NCI-H2196 (cell line): ENCODE data around the gene CCDC178.

Source experiments
- DNase-seq: peaks from one replicate; lab custom pipeline; 2025; ENCODE audit not compliant: unreplicated experiment; lab: John Stamatoyannopoulos, UW

CCDC178 gene

GRCh38 chr18:33146014-33146413 is 294.5 kb downstream of the CCDC178 start:
- DNase-seq: no peak

GRCh38 chr18:33135951-33136660 is 304.4 kb downstream of the CCDC178 start:
- DNase-seq: no peak

- DNase-seq: no peak
Measured at GRCh38 chr18:33132657-33133056, 307.9 kb downstream of the CCDC178 start.

- DNase-seq: no peak
Measured at GRCh38 chr18:33128581-33128980, 311.9 kb downstream of the CCDC178 start.

GRCh38 chr18:33123862-33124518 is 316.5 kb downstream of the CCDC178 start:
- DNase-seq: peak; percentile 35

GRCh38 chr18:33116376-33116775 is 324.1 kb downstream of the CCDC178 start:
- DNase-seq: peak; percentile 64

- DNase-seq: no peak
Measured at GRCh38 chr18:33115917-33116316, 324.6 kb downstream of the CCDC178 start.

- no peak for DNase-seq
Measured at GRCh38 chr18:33115476-33115875, 325.0 kb downstream of the CCDC178 start.

- peak; percentile 34 for DNase-seq
Measured at GRCh38 chr18:33114749-33115148, 325.8 kb downstream of the CCDC178 start.

- no peak for DNase-seq
Measured at GRCh38 chr18:33113416-33113815, 327.1 kb downstream of the CCDC178 start.

- DNase-seq: no peak
Measured at GRCh38 chr18:33107511-33107910, 333.0 kb downstream of the CCDC178 start.

GRCh38 chr18:33101316-33101715 is 339.2 kb downstream of the CCDC178 start:
- DNase-seq: no peak

GRCh38 chr18:33099626-33100025 is 340.9 kb downstream of the CCDC178 start:
- DNase-seq: no peak

GRCh38 chr18:33097126-33097525 is 343.4 kb downstream of the CCDC178 start:
- DNase-seq: no peak

- DNase-seq: no peak
Measured at GRCh38 chr18:33090461-33090860, 350.1 kb downstream of the CCDC178 start.

- DNase-seq: no peak
Measured at GRCh38 chr18:33076601-33077000, 363.9 kb downstream of the CCDC178 start.

- no peak for DNase-seq
Measured at GRCh38 chr18:33074125-33074524, 366.4 kb downstream of the CCDC178 start.

- DNase-seq: no peak
Measured at GRCh38 chr18:33062834-33063364, 377.6 kb downstream of the CCDC178 start.

- DNase-seq: no peak
Measured at GRCh38 chr18:33052886-33053285, 387.6 kb downstream of the CCDC178 start.

GRCh38 chr18:33051407-33051806 is 389.1 kb downstream of the CCDC178 start:
- peak; percentile 72 for DNase-seq

GRCh38 chr18:33040213-33040612 is 400.3 kb downstream of the CCDC178 start:
- no peak for DNase-seq

GRCh38 chr18:33034945-33035344 is 405.6 kb downstream of the CCDC178 start:
- no peak for DNase-seq
